OCI-LY7 (cell line): ENCODE measurements around the gene FBXL22. TPM values are rescaled to one million over a fixed set of nuclear protein-coding genes. Genes with fewer than 3 reads are reported as not detected.

Experiments
- BruUV-seq: library from RNA; stranded (reverse); fragments of 400-500 nt; replicated peaks from 2 replicates; lab custom pipeline; 2021; lab: Mats Ljungman, UMichigan
- CTCF ChIA-PET: fragments of 300-600 bp; sonication (Branson Sonifier 250); formaldehyde crosslinking; loops from one replicate; lab custom pipeline; 2022; ENCODE audit warnings: antibody characterized with exemption; ENCODE audit not compliant: unreplicated experiment; lab: Charles Lee
- POLR2A ChIA-PET: fragments of 300-600 bp; sonication (Branson Sonifier 250); formaldehyde crosslinking; loops from one replicate; lab custom pipeline; 2022; ENCODE audit warnings: antibody characterized with exemption; lab: Charles Lee
- DNase-seq: peaks from one replicate; pipeline ENCODE4 v3.0.0-alpha.2; 2015; ENCODE audit warnings: low spot score
- H2AFZ ChIP-seq: fragments of 200-600 bp; sonication (generic), shearing (Covaris generic); 2 replicates; pipeline ENCODE4 v1.6.1; 2014; ENCODE audit warnings: mild to moderate bottlenecking, antibody characterized with exemption, low read length, moderate library complexity
- H3K27ac ChIP-seq: fragments of 200-600 bp; sonication (generic); 2 replicates; pipeline ENCODE4 v1.5.1; 2014; ENCODE audit warnings: mixed run types, low read depth, mild to moderate bottlenecking, moderate library complexity, low read length, inconsistent platforms; ENCODE audit not compliant: poor library complexity, severe bottlenecking
- H3K36me3 ChIP-seq: fragments of 200-600 bp; sonication (generic); 2 replicates; pipeline ENCODE4 v1.6.1; 2014; ENCODE audit warnings: mild to moderate bottlenecking, antibody characterized with exemption, low read length, moderate library complexity, mixed read lengths; ENCODE audit not compliant: insufficient read depth
- H3K4me1 ChIP-seq: fragments of 200-600 bp; sonication (generic); 2 replicates; pipeline ENCODE4 v1.5.1; 2014; ENCODE audit warnings: mild to moderate bottlenecking, low read length; ENCODE audit not compliant: insufficient read depth, poor library complexity, severe bottlenecking
- H3K4me2 ChIP-seq: fragments of 200-600 bp; sonication (generic); 2 replicates; pipeline ENCODE4 v1.6.1; 2014; ENCODE audit warnings: mild to moderate bottlenecking, low read length
- H3K4me3 ChIP-seq: fragments of 200-600 bp; sonication (generic); 2 replicates; pipeline ENCODE4 v1.5.1; 2014; ENCODE audit warnings: mild to moderate bottlenecking, low read depth, low read length; ENCODE audit not compliant: poor library complexity, severe bottlenecking
- H3K79me2 ChIP-seq: fragments of 200-600 bp; sonication (generic); 2 replicates; pipeline ENCODE4 v1.6.1; 2016; ENCODE audit warnings: low read depth, mild to moderate bottlenecking, low read length, moderate library complexity, mixed read lengths; ENCODE audit not compliant: insufficient read depth
- H3K9me2 ChIP-seq: fragments of 200-600 bp; sonication (generic); 2 replicates; pipeline ENCODE4 v1.6.1; 2016; ENCODE audit warnings: mild to moderate bottlenecking, low read length, mixed read lengths; ENCODE audit not compliant: insufficient read depth
- H3K9me3 ChIP-seq: fragments of 200-600 bp; sonication (generic); 2 replicates; pipeline ENCODE4 v1.6.1; 2014; ENCODE audit warnings: mild to moderate bottlenecking, mixed run types, low read length, mixed read lengths
- H4K20me1 ChIP-seq: fragments of 200-600 bp; sonication (generic); 2 replicates; pipeline ENCODE4 v1.6.1; 2014; ENCODE audit warnings: mild to moderate bottlenecking, antibody characterized with exemption, low read length, moderate library complexity, mixed read lengths; ENCODE audit not compliant: insufficient read depth
- EZH2phosphoT487 ChIP-seq: fragments of 200-600 bp; sonication (generic); IDR thresholded peaks from 2 replicates; pipeline ENCODE4 v1.6.1; 2018; ENCODE audit warnings: low read depth, borderline replicate concordance, mild to moderate bottlenecking, mixed run types, antibody characterized with exemption, low read length, moderate library complexity, mixed read lengths
- intact Hi-C: fragments of 100-400 bp; cut with micrococcal nuclease; formaldehyde crosslinking; loops from one replicate; pipeline ENCODE4 v1.10.0; 2022; ENCODE audit not compliant: unreplicated experiment
- total RNA-seq, 2 experiments: library from RNA; depleted of rRNA in 1 of 2; stranded (reverse); fragments of >200 nt in 1 of 2; shearing (Covaris generic) in 1 of 2; gene quantifications; 2 replicates each; pipeline ENCODE4 v1.2.3, GENCODE V29; 2014 to 2022
- TF ChIP-seq, protein P1 (sequence below): fragments of 200-600 bp; sonication (generic); conservative IDR thresholded peaks from 2 replicates; pipeline ENCODE4 v1.5.1; 2014; ENCODE audit warnings: mild to moderate bottlenecking, antibody characterized with exemption, low read length, moderate library complexity, mixed read lengths

Gene FBXL22
- total RNA-seq, 2 experiments from 2014 or later, result 0.19 TPM; not detected in 1

DNA sequence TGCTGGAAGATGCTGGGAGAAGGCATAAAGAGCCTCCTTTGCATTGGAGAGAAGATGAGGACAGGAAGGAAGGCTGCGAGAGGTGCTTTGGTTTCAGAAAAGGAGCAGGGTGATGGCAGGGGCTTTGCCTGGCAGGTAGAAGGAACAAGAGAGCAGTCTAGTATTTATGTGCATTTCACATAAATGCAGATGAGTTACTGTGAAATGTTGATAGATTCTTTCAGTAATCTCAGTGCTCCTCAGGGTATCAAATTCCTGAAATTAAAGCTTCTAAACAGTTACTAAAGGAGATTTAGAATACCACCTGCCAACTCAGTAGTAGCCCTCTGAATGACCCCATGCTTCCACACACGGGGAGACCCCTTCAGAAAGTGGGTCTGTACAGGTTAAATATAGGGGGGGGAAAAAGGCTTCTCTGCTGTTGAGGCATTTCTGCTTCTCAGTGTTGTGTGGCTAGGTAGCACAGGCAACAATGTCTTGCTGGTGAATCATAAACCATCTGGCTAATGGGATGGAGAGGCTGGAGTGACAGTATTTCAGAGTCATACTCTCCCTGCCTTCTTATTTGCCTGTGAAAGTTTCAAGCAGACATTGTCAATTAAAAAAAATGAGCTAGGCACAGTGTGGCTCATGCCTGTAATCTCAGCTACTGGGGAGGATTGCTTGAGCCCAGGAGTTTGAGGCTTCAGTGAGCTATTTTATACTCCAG lies 14.3 kb upstream of the FBXL22 start:
- no peaks in the 10 kb centered on the region for H3K79me2 ChIP-seq

DNA sequence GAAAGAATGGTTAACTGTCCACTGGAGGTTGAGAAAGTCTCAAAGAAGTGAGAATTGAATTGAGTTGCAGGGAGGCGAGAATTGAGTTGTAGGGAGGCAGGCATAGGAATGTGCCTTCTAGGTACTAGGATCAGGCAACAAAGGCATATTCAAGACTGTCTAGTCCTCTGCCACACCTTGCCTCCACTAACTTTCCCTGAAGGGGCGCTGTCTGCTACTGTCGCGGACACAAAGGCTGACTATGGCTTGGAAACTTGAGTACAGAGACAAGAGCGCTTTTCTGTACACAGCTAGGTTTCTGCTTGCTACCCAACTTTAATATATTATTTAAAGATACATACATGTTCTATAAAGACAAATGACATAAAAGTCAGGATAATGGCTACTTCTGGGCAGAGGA lies 10.4 kb upstream of the FBXL22 start:
- Histone ChIP-seq H3K4me2 (no peak overlapping the region), H3K36me3 (peaks cover 81% of the 10 kb centered on the region), H3K9me3 (peaks cover 13% of the 10 kb centered on the region; the same call in 1 of the 2 replicates), H3K4me3 (no peak overlapping the region), H3K27ac (no peak overlapping the region), H4K20me1 (no peaks in the 10 kb centered on the region), H3K4me1 (no peaks in the 10 kb centered on the region), H3K9me2 (no peaks in the 10 kb centered on the region), H2AFZ (no peak overlapping the region), H3K79me2 (no peaks in the 10 kb centered on the region)
- CTCF ChIA-PET, result no interaction called here
- TF ChIP-seq EZH2phosphoT487, result no peak
- no TSS peak for BruUV-seq
- DNase-seq, result no peak
- POLR2A ChIA-PET, result no interaction called here
- intact Hi-C loops, result no loop called here

More for the DNA sequence above, 14.3 kb upstream of the FBXL22 start:
- no TSS peak for BruUV-seq
- DNase-seq, result no peak
- ChIA-PET CTCF (no interaction called here), POLR2A (interaction anchor here (0.6 kb wide), 2 partner anchors 254 to 976 kb away, joined by 3 read pairs; no protein-coding TSS in a partner anchor)
- no peaks in the 10 kb centered on the region for H3K4me1 ChIP-seq
- no peak overlapping the region for H2AFZ ChIP-seq
- H4K20me1 ChIP-seq, result no peaks in the 10 kb centered on the region
- H3K4me3 ChIP-seq, result no peak overlapping the region
- no peak overlapping the region for H3K4me2 ChIP-seq
- peaks cover 13% of the 10 kb centered on the region; the same call in 1 of the 2 replicates for H3K9me3 ChIP-seq
- H3K27ac ChIP-seq, result no peak overlapping the region
- TF ChIP-seq, protein P1, sequence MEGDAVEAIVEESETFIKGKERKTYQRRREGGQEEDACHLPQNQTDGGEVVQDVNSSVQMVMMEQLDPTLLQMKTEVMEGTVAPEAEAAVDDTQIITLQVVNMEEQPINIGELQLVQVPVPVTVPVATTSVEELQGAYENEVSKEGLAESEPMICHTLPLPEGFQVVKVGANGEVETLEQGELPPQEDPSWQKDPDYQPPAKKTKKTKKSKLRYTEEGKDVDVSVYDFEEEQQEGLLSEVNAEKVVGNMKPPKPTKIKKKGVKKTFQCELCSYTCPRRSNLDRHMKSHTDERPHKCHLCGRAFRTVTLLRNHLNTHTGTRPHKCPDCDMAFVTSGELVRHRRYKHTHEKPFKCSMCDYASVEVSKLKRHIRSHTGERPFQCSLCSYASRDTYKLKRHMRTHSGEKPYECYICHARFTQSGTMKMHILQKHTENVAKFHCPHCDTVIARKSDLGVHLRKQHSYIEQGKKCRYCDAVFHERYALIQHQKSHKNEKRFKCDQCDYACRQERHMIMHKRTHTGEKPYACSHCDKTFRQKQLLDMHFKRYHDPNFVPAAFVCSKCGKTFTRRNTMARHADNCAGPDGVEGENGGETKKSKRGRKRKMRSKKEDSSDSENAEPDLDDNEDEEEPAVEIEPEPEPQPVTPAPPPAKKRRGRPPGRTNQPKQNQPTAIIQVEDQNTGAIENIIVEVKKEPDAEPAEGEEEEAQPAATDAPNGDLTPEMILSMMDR, result no peak
- TF ChIP-seq EZH2phosphoT487, result no peak
- H3K9me2 ChIP-seq, result no peaks in the 10 kb centered on the region
- intact Hi-C loops, result no loop called here
- peaks cover 50% of the 10 kb centered on the region for H3K36me3 ChIP-seq

DNA sequence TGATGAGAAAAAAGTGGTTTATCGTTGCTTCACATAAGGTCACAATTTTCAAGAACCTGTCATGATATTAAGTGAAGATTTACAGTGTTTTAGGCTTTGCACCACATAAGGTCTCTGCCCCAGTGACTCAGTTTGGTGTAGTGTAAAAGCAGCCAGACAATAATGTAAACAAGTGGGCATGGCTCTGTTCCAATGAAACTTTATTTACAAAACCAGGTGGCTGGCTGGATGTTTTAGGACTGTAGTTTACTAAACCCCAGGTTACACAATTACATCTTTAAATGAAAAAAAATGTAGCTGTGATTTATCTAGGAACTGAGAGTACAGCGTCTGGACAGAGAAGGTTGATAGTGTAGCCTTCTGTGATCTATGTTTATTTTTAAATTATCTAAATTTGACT lies 9.7 kb upstream of the FBXL22 start:
- no peak overlapping the region for H3K4me3 ChIP-seq
- no peak overlapping the region for H2AFZ ChIP-seq
- peaks cover 13% of the 10 kb centered on the region; the same call in 1 of the 2 replicates for H3K9me3 ChIP-seq
- H3K4me2 ChIP-seq, result no peak overlapping the region
- DNase-seq, result no peak
- intact Hi-C loops, result no loop called here
- H3K9me2 ChIP-seq, result no peaks in the 10 kb centered on the region
- ChIA-PET POLR2A (no interaction called here), CTCF (no interaction called here)
- BruUV-seq, result no TSS peak
- peaks cover 83% of the 10 kb centered on the region for H3K36me3 ChIP-seq
- no peak for TF ChIP-seq EZH2phosphoT487
- TF ChIP-seq, protein P1, result no peak
- H3K27ac ChIP-seq, result no peak overlapping the region
- no peaks in the 10 kb centered on the region for H3K4me1 ChIP-seq
- H3K79me2 ChIP-seq, result no peaks in the 10 kb centered on the region
- no peaks in the 10 kb centered on the region for H4K20me1 ChIP-seq
